ENCODE measurements around the gene TPRG1L. TPM values are rescaled to one million over a fixed set of nuclear protein-coding genes. Genes with fewer than 3 reads are reported as not detected.

TPRG1L gene
- polyA plus RNA-seq, 1 experiment, result 44.2 TPM

DNA sequence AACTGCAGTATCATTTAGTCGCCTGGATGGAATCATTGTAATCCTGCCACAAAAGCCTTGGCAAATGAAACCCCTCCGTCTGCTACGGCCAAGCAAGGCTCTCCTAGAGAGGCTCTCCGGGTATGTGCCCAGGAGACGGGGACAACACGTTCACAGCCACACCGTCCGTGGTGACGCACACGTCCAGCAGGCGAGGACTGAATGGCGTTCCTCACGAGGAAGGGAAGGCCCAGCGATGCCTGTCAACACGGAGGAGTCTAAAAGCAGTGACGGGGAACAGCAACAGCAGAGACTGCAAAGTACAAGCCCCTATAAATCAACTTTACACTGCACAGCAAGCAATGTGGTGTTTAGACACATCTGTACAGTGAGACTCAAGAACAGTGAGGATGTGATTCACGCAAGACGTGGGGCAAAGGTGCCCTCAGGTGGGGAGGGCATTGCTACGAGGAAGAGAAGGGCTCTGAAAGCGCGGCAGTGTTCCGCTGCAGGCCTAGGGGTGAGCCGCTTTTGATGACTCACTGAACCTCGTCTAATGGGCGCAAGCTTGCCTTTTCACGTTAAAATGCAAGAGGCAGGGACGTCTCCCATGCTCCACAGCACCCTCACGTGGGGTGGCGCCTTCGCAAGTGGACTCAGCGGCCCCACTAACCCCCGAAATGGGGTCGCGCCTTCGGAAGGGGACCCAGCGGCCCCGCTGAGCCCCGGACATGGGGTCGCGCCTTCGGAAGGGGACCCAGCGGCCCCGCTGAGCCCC is 18.3 kb downstream of the TPRG1L start:
- Histone ChIP-seq H3K27ac (ENCODE audit: low read depth, low read length) (no peak overlapping the region), H3K27me3 (ENCODE audit: control insufficient read depth, insufficient read depth, low read length) (no peaks in the 10 kb centered on the region), H3K9me3 (ENCODE audit: control insufficient read depth, insufficient read depth, low read length) (no peaks in the 10 kb centered on the region; the same call in 1 of the 2 replicates), H3K4me3 (ENCODE audit: low read depth, low read length) (no peak overlapping the region)
- POLR2A ChIA-PET, result no interaction called here
- CTCF ChIA-PET, result no interaction called here
- no peak for DNase-seq (ENCODE audit: low read depth, low spot score)
- TF ChIP-seq, protein P1, sequence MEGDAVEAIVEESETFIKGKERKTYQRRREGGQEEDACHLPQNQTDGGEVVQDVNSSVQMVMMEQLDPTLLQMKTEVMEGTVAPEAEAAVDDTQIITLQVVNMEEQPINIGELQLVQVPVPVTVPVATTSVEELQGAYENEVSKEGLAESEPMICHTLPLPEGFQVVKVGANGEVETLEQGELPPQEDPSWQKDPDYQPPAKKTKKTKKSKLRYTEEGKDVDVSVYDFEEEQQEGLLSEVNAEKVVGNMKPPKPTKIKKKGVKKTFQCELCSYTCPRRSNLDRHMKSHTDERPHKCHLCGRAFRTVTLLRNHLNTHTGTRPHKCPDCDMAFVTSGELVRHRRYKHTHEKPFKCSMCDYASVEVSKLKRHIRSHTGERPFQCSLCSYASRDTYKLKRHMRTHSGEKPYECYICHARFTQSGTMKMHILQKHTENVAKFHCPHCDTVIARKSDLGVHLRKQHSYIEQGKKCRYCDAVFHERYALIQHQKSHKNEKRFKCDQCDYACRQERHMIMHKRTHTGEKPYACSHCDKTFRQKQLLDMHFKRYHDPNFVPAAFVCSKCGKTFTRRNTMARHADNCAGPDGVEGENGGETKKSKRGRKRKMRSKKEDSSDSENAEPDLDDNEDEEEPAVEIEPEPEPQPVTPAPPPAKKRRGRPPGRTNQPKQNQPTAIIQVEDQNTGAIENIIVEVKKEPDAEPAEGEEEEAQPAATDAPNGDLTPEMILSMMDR (IDR thresholded peaks at IDR 0.05; ENCODE audit: low read depth, low read length), result no peak

DNA sequence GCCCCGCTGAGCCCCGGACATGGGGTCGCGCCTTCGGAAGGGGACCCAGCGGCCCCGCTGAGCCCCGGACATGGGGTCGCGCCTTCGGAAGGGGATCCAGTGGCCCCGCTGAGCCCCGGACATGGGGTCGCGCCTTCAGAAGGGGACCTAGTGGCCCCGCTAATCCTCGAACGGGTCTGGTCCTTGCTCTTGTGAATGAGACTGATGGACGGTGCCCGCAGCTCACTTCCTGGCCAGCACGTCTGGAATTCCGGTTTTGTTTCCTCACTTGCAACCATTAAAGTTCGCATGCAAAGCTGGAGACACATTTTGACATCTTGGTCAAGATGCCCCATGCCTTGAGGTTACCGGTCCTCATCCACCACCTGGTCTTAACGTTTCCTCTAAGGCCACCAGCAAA is 19.5 kb downstream of the TPRG1L start:
- CTCF ChIA-PET, result no interaction called here
- Histone ChIP-seq H3K4me3 (ENCODE audit: low read depth, low read length) (no peak overlapping the region), H3K27ac (ENCODE audit: low read depth, low read length) (no peak overlapping the region), H3K27me3 (ENCODE audit: control insufficient read depth, insufficient read depth, low read length) (no peaks in the 10 kb centered on the region), H3K9me3 (ENCODE audit: control insufficient read depth, insufficient read depth, low read length) (no peaks in the 10 kb centered on the region; the same call in 1 of the 2 replicates)
- TF ChIP-seq, protein P1 (IDR thresholded peaks at IDR 0.05; ENCODE audit: low read depth, low read length), result no peak
- POLR2A ChIA-PET, result no interaction called here
- DNase-seq (ENCODE audit: low read depth, low spot score), result no peak

DNA sequence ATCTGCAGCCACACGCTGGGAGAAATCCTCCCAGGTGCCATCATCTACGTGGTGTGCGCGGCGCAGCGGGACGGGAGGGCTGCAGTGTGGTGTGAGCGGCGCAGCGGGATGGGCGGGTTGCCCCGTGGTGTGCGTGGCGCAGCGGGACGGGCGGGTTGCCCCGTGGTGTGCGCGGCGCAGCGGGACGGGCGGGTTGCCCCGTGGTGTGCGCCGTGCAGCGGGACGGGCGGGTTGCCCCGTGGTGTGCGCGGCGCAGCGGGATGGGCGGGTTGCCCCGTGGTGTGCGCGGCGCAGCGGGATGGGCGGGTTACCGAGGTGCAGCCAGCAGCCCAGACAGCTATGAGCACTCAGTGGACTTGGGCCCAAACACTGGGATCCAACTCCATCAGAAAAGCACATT is 20.4 kb downstream of the TPRG1L start:
- CTCF ChIA-PET, result no interaction called here
- no peak for DNase-seq (ENCODE audit: low read depth, low spot score)
- TF ChIP-seq, protein P1 (IDR thresholded peaks at IDR 0.05; ENCODE audit: low read depth, low read length), result no peak

DNA sequence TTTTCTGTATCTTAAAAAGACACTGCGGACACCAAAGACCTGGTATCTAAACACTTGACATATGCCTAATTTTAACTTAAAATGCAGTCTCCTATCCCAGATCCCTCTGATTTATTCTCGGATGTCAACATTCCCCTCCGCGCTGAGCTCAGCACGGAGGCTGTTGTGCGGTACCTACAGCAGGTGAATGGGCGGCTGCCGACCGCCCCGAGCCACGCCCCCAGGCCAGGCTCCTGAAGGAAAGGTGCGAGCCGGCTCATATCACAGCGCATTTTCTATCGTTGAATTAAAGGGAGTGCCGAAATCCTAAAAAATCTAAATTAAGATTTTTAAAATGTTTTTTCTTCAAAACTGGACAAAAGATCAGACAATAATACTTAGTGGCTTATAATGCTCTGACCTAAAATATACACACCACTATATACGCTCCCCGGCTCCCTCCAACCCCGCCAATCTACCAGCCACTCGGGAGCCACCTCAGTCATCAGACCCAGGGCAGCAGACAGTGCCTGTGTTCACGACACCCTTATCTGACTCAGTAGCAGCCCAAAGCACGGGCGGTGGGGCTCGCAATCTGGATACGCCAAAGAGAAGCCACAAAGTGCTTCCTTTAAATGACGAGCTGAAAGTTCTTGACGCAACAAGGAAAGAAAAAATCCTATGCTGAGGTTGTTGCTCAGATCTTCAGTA is 21.0 kb downstream of the TPRG1L start:
- Histone ChIP-seq H3K27ac (ENCODE audit: low read depth, low read length) (no peak overlapping the region), H3K27me3 (ENCODE audit: control insufficient read depth, insufficient read depth, low read length) (peaks cover 4% of the 10 kb centered on the region), H3K9me3 (ENCODE audit: control insufficient read depth, insufficient read depth, low read length) (peaks cover 4% of the 10 kb centered on the region; the same call in 1 of the 2 replicates), H3K4me3 (ENCODE audit: low read depth, low read length) (no peak overlapping the region)
- CTCF ChIA-PET, result no interaction called here
- TF ChIP-seq, protein P1 (IDR thresholded peaks at IDR 0.05; ENCODE audit: low read depth, low read length), result no peak
- POLR2A ChIA-PET, result no interaction called here
- DNase-seq (ENCODE audit: low read depth, low spot score), result no peak

More for the DNA sequence above, 20.4 kb downstream of the TPRG1L start:
- Histone ChIP-seq H3K9me3 (ENCODE audit: control insufficient read depth, insufficient read depth, low read length) (no peaks in the 10 kb centered on the region; the same call in 1 of the 2 replicates), H3K27me3 (ENCODE audit: control insufficient read depth, insufficient read depth, low read length) (no peaks in the 10 kb centered on the region), H3K27ac (ENCODE audit: low read depth, low read length) (no peak overlapping the region), H3K4me3 (ENCODE audit: low read depth, low read length) (no peak overlapping the region)
- POLR2A ChIA-PET, result no interaction called here

DNA sequence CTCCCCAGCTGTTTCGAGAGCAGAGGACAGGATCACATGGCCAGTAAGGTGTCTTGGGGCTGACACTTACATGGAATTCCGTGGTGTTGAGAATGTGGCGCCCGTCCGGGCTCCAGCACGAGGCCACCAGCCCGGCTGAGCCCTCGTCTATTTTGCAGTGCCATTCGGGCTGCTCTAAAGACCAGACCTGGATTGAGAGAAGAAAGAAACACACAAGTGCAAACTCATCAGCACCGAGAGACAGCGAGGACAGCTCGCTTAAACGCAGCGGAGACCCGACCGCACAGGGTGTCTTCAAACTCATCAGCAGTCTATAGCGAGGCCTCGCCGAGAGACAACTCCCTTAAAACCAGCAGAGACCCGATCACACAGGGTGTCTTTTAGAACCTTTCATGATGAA is 21.8 kb downstream of the TPRG1L start:
- no peak overlapping the region for H3K27ac ChIP-seq (ENCODE audit: low read depth, low read length)
- ChIA-PET CTCF (no interaction called here), POLR2A (no interaction called here)
- TF ChIP-seq, protein P1 (IDR thresholded peaks at IDR 0.05; ENCODE audit: low read depth, low read length), result no peak
- H3K4me3 ChIP-seq (ENCODE audit: low read depth, low read length), result no peak overlapping the region
- H3K27me3 ChIP-seq (ENCODE audit: control insufficient read depth, insufficient read depth, low read length), result peaks cover 12% of the 10 kb centered on the region
- peaks cover 4% of the 10 kb centered on the region; the same call in 1 of the 2 replicates for H3K9me3 ChIP-seq (ENCODE audit: control insufficient read depth, insufficient read depth, low read length)
- DNase-seq (ENCODE audit: low read depth, low spot score), result no peak
